Adrenal gland (tissue), 12 donors: ENCODE data around the gene ZNF800. TPM values are rescaled to one million over a fixed set of nuclear protein-coding genes. Genes with fewer than 3 reads are reported as not detected.

Source experiments
- DNase-seq, 7 donors: peaks; one replicate each; pipeline ENCODE4 v3.0.0-alpha.2; 2019 to 2020
- H3K27ac ChIP-seq, 5 donors: fragments of 200-600 bp; sonication (generic) in 4 of 5; 1 replicate in 3 of 5; 2 replicates in 2 of 5; pipeline versions ENCODE4 v1.5.1 to v1.8.0; 2016 to 2020; ENCODE audit warnings: mild to moderate bottlenecking in 1 of 5
- H3K27me3 ChIP-seq: fragments of 200-600 bp; 2 replicates; pipeline ENCODE4 v1.8.0; 2021
- H3K36me3 ChIP-seq, 2 donors: fragments of 200-600 bp; replicated peaks in 1 of 2; 1 replicate in 1 of 2; 2 replicates in 1 of 2; pipeline versions ENCODE4 v1.5.1 to v1.8.0; 2018 to 2022
- H3K4me1 ChIP-seq, 2 donors: fragments of 200-600 bp; replicated peaks in 1 of 2; 1 replicate in 1 of 2; 2 replicates in 1 of 2; pipeline versions ENCODE4 v1.5.1 to v1.8.0; 2018 to 2021
- H3K4me3 ChIP-seq, 4 donors: fragments of 200-600 bp; sonication (generic) in 3 of 4; one replicate each; pipeline ENCODE4 v1.5.1; 2016 to 2018
- H3K9me3 ChIP-seq, 3 donors: fragments of 200-600 bp; sonication (generic) in 1 of 3; replicated peaks in 1 of 3; 1 replicate in 2 of 3; 2 replicates in 1 of 3; pipeline versions ENCODE4 v1.5.1 to v1.8.0; 2016 to 2021
- CTCF ChIP-seq, 6 experiments: fragments of 450-650 bp in 4 of 6; fragments of 200-600 bp in 2 of 6; sonication (generic) in 1 of 6; IDR thresholded peaks; 1 replicate in 5 of 6; 2 replicates in 1 of 6; pipeline versions ENCODE4 v1.5.1 to v1.8.0; 2016 to 2021; ENCODE audit warnings: antibody characterized with exemption in 6 of 6, mild to moderate bottlenecking in 2 of 6, moderate library complexity in 1 of 6
- POLR2A ChIP-seq, 2 donors: fragments of 450-650 bp; IDR thresholded peaks; one replicate each; pipeline ENCODE4 v1.6.1; 2017; ENCODE audit warnings: antibody characterized with exemption in 2 of 2, mild to moderate bottlenecking in 2 of 2, moderate library complexity in 1 of 2
- WGBS, 4 donors: extraction: QIAGEN DNeasy Blood & Tissue Kit in 2 of 4; methylation state at CpG; one replicate each; pipeline versions ENCODE4 v1.1.5 to v1.1.7; 2013 to 2017; 5-methylcytosine and 5-hydroxymethylcytosine counted together
- intact Hi-C, 2 donors: fragments of 100-400 bp; cut with DNase I; formaldehyde crosslinking; loops; one replicate each; pipeline versions ENCODE4 v1.14.1 to v1.15.0; 2022 to 2023
- polyA plus RNA-seq, 3 donors: library from polyadenylated mRNA; stranded (reverse); fragments of 200-250 nt in 2 of 3; fragments of 350-450 nt in 1 of 3; fragmentation: Illumina TruSeq in 1 of 3; extraction: RNeasy Lipid Tissue Mini Kit (QIAGEN cat#74804) in 1 of 3; gene quantifications; one replicate each; pipeline ENCODE4 v1.2.3, GENCODE V29; 2013 to 2014
- total RNA-seq, 9 donors: library from RNA; depleted of rRNA in 4 of 9; stranded (reverse); fragments of >200 nt in 4 of 9; fragments of 120-200 nt in 1 of 9; fragmentation: NEBNext Ultra II Directional in 1 of 9; extraction: Animal tissue kit (Norgen Biotek cat#: 25700) in 1 of 9; gene quantifications; one replicate each; pipeline versions ENCODE4 v1.1.0 to v1.2.4, GENCODE V29; 2013 to 2023
- donor health status: healthy with polysubstance abuse.
- donor health status: Bipolar disorder and iron deficiency.
- donor health status: DM: yes; HTN: yes; CAD: no.
- donor health status: DM: no; HTN: no; CAD: no.
- donor health status: DM: no; HTN: no; CAD: no.
- donor health status: DM: yes; HTN: yes; CAD: no.

Gene ZNF800
- total and polyA plus RNA-seq, 12 donors: 11.0 to 41.6 (median 28.4) TPM

- WGBS, 4 donors: 87 to 97% (median 94%) methylated on average over 2 of the region's 2 CpGs
- Histone ChIP-seq H3K36me3 (peaks cover 0 to 5% of the 10 kb centered on the region in 2 donors), H3K4me3 (no peak overlapping the region), H3K27ac (no peak overlapping the region), H3K4me1 (no peaks in the 10 kb centered on the region), H3K9me3 (no peaks in the 10 kb centered on the region), H3K27me3 (no peaks in the 10 kb centered on the region)
- TF ChIP-seq POLR2A (IDR thresholded peaks at IDR 0.05): no peak
- TF ChIP-seq CTCF (IDR thresholded peaks at IDR 0.05): no peak
- intact Hi-C loops: no loop called here
- no peak for DNase-seq
Observed at GRCh38 chr7:127365957-127366315, 26.6 kb downstream of the ZNF800 start.

GRCh38 chr7:127365164-127365956, 27.1 kb downstream of the ZNF800 start:
- H3K36me3 ChIP-seq: peaks cover 0 to 5% of the 10 kb centered on the region in 2 donors
- intact Hi-C loops: no loop called here
- WGBS, 4 donors: 76 to 89% (median 83%) methylated on average over 5 of the region's 5 CpGs

GRCh38 chr7:127362364-127363027, 30.0 kb downstream of the ZNF800 start:
- H3K9me3 ChIP-seq: no peaks in the 10 kb centered on the region
- WGBS, 4 donors: 73 to 87% (median 85%) methylated on average over 4 of the region's 4 CpGs
- intact Hi-C loops: no loop called here
- no peaks in the 10 kb centered on the region for H3K27me3 ChIP-seq
- TF ChIP-seq POLR2A (IDR thresholded peaks at IDR 0.05) (no peak), CTCF (IDR thresholded peaks at IDR 0.05) (no peak)
- no peak for DNase-seq
- H3K4me1 ChIP-seq: no peaks in the 10 kb centered on the region
- H3K36me3 ChIP-seq: peaks cover 0 to 5% of the 10 kb centered on the region in 2 donors
- no peak overlapping the region for H3K27ac ChIP-seq
- no peak overlapping the region for H3K4me3 ChIP-seq

More at GRCh38 chr7:127365164-127365956, 27.1 kb downstream of the ZNF800 start:
- no peaks in the 10 kb centered on the region for H3K4me1 ChIP-seq
- no peak for DNase-seq
- H3K4me3 ChIP-seq: no peak overlapping the region
- H3K27ac ChIP-seq: no peak overlapping the region
- H3K27me3 ChIP-seq: no peaks in the 10 kb centered on the region
- TF ChIP-seq CTCF (IDR thresholded peaks at IDR 0.05): no peak
- TF ChIP-seq POLR2A (IDR thresholded peaks at IDR 0.05): no peak
- H3K9me3 ChIP-seq: no peaks in the 10 kb centered on the region

GRCh38 chr7:127361736-127362135, 30.8 kb downstream of the ZNF800 start:
- no peaks in the 10 kb centered on the region for H3K9me3 ChIP-seq
- H3K4me1 ChIP-seq: no peaks in the 10 kb centered on the region
- no peaks in the 10 kb centered on the region for H3K27me3 ChIP-seq
- no peak overlapping the region for H3K27ac ChIP-seq
- TF ChIP-seq CTCF (IDR thresholded peaks at IDR 0.05) (no peak), POLR2A (IDR thresholded peaks at IDR 0.05) (no peak)
- peaks cover 0 to 5% of the 10 kb centered on the region in 2 donors for H3K36me3 ChIP-seq
- H3K4me3 ChIP-seq: no peak overlapping the region
- intact Hi-C loops: no loop called here
- WGBS, 4 donors: 85 to 96% (median 89%) methylated on average over 1 of the region's 1 CpG
- DNase-seq: no peak
